ENCODE data around the gene ISG20.

ISG20 gene

DNA sequence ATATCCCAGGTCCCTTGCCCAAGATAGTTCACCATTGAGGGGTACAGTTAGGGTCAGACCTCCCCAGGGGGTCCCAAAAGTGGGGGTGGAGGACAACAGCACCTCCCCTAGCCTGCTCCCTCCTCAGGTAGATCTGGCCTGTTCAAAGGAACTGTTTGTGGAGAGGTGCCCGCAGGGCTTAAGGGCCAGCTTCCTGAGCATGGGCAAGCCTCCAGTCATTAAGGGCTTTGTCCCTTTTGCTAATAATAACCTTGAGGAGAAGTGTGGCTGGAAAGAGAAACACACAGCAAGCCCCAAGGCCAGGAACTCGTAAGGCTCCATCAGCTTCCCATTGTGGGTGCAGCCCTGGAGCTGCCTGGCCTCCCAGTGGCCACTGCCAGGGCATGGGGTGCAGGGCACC lies 47.4 kb downstream of the ISG20 start:
- H3K9me3 ChIP-seq (ENCODE audit: control insufficient read depth in 1 of 2, low read length in 2 of 2), result no peaks in the 10 kb centered on the region
- no peaks in the 10 kb centered on the region for H3K4me1 ChIP-seq (ENCODE audit: control insufficient read depth in 1 of 2, insufficient read depth in 2 of 2, low read length in 2 of 2)
- H3K27ac ChIP-seq (ENCODE audit: low read depth, low read length), result no peak overlapping the region
- no peaks in the 10 kb centered on the region for H3K36me3 ChIP-seq (ENCODE audit: control insufficient read depth in 1 of 2, insufficient read depth in 2 of 2, low read length in 2 of 2)
- peaks cover 3 to 8% of the 10 kb centered on the region in 2 donors for H3K27me3 ChIP-seq (ENCODE audit: control insufficient read depth in 1 of 2, insufficient read depth in 2 of 2, low read length in 2 of 2)
- no peak overlapping the region for H3K4me3 ChIP-seq (ENCODE audit: low read depth in 1 of 2, low read length in 2 of 2)
- no peak overlapping the region for H3K9ac ChIP-seq (ENCODE audit: low read depth in 1 of 2, low read length in 2 of 2)

DNA sequence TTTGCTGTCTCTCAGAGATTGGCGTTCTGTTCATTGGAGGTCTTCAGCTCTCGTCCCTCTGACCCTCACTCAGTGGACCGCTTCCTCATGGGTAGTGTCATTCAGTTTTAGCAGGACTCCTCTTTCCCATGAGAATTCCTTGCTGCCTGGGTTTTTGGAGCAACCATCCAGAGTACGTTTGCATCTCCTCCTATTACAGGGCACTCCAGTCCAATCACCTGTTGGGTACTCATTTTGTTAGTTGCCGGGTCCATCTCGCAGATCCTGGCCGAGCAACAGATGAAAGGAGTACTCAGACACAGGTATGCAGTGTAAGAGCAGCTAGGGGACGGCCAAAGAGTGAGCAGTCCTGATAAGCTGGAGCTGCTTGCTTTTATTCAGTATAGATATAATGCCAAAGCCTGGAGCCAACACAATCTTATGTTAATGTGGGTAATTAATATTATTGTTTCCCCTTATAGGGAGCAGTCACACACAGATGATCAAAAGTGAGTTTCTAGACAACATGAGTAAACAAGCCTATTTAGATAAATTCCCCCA lies 49.6 kb downstream of the ISG20 start:
- peaks cover 3 to 8% of the 10 kb centered on the region in 2 donors for H3K27me3 ChIP-seq (ENCODE audit: control insufficient read depth in 1 of 2, insufficient read depth in 2 of 2, low read length in 2 of 2)
- H3K4me1 ChIP-seq (ENCODE audit: control insufficient read depth in 1 of 2, insufficient read depth in 2 of 2, low read length in 2 of 2), result no peaks in the 10 kb centered on the region
- no peaks in the 10 kb centered on the region for H3K36me3 ChIP-seq (ENCODE audit: control insufficient read depth in 1 of 2, insufficient read depth in 2 of 2, low read length in 2 of 2)
- no peaks in the 10 kb centered on the region for H3K9me3 ChIP-seq (ENCODE audit: control insufficient read depth in 1 of 2, low read length in 2 of 2)
- H3K9ac ChIP-seq (ENCODE audit: low read depth in 1 of 2, low read length in 2 of 2), result no peak overlapping the region
- no peak overlapping the region for H3K4me3 ChIP-seq (ENCODE audit: low read depth in 1 of 2, low read length in 2 of 2)
- no peak overlapping the region for H3K27ac ChIP-seq (ENCODE audit: low read depth, low read length)

DNA sequence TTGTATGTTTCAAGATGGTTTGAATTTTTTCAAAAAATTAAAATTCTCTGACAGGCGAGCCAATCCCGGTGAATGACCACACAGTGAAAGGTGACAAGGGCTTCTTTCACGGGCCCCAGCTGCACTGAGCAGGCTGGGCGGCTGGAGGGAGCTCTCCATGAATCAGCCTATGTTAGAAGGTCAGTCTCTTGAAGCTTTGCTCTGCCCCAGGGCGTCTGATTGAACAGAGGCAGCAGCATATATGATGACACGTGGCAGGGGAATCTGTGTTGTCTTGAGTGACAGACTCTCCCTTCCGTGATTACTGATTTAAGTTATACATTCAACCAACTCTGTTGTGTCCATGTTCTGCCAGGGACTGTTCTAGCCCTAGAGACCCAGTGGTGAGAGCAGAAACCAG lies 51.5 kb downstream of the ISG20 start:
- Histone ChIP-seq H3K4me1 (ENCODE audit: control insufficient read depth in 1 of 2, insufficient read depth in 2 of 2, low read length in 2 of 2) (no peaks in the 10 kb centered on the region), H3K9ac (ENCODE audit: low read depth in 1 of 2, low read length in 2 of 2) (no peak overlapping the region), H3K36me3 (ENCODE audit: control insufficient read depth in 1 of 2, insufficient read depth in 2 of 2, low read length in 2 of 2) (no peaks in the 10 kb centered on the region), H3K9me3 (ENCODE audit: control insufficient read depth in 1 of 2, low read length in 2 of 2) (no peaks in the 10 kb centered on the region), H3K27me3 (ENCODE audit: control insufficient read depth in 1 of 2, insufficient read depth in 2 of 2, low read length in 2 of 2) (peaks cover 3 to 8% of the 10 kb centered on the region in 2 donors), H3K4me3 (ENCODE audit: low read depth in 1 of 2, low read length in 2 of 2) (no peak overlapping the region), H3K27ac (ENCODE audit: low read depth, low read length) (no peak overlapping the region)

DNA sequence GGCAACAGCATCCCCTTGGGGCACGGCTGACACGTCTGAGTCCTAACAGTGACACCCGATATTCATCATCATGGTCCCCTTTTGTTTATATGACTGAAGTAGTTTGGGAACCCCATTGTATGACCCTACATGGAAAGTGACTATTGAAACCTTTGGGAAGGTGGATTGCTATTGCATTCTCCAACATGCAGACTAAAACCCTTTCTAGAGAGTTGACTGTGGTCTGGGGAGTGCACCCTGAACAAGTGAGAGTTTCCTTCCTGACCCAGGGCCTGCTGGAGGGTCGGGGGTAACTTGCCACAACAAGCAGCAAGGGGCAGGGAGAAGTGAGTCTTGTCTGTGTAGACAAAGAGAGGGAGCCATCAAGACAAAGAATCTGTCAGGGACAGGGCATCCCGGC lies 54.4 kb downstream of the ISG20 start:
- Histone ChIP-seq H3K36me3 (ENCODE audit: control insufficient read depth in 1 of 2, insufficient read depth in 2 of 2, low read length in 2 of 2) (no peaks in the 10 kb centered on the region), H3K4me1 (ENCODE audit: control insufficient read depth in 1 of 2, insufficient read depth in 2 of 2, low read length in 2 of 2) (no peaks in the 10 kb centered on the region), H3K9me3 (ENCODE audit: control insufficient read depth in 1 of 2, low read length in 2 of 2) (no peaks in the 10 kb centered on the region), H3K27me3 (ENCODE audit: control insufficient read depth in 1 of 2, insufficient read depth in 2 of 2, low read length in 2 of 2) (peaks cover 3 to 12% of the 10 kb centered on the region in 2 donors), H3K9ac (ENCODE audit: low read depth in 1 of 2, low read length in 2 of 2) (no peak overlapping the region), H3K27ac (ENCODE audit: low read depth, low read length) (no peak overlapping the region), H3K4me3 (ENCODE audit: low read depth in 1 of 2, low read length in 2 of 2) (no peak overlapping the region)

DNA sequence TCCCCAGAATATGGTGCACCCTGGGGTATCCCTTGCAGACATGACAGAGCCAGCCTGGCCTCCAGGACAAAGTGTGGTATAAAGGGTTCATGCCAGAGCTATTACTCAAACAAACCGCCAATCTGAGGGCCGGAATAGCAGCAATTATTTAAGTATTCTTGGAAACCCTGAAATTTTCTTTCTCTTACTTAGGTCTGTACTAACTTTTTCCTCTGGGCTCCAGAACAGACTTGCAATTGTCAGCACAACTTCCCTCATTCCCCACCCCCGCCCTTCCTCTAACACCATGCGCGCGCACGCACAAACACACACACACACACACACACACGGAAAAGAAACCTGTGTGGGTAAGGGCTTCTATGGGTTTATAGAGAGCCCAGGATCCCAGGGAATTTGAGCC lies 56.3 kb downstream of the ISG20 start:
- Histone ChIP-seq H3K4me3 (ENCODE audit: low read depth in 1 of 2, low read length in 2 of 2) (no peak overlapping the region), H3K36me3 (ENCODE audit: control insufficient read depth in 1 of 2, insufficient read depth in 2 of 2, low read length in 2 of 2) (no peaks in the 10 kb centered on the region), H3K9ac (ENCODE audit: low read depth in 1 of 2, low read length in 2 of 2) (no peak overlapping the region), H3K9me3 (ENCODE audit: control insufficient read depth in 1 of 2, low read length in 2 of 2) (no peaks in the 10 kb centered on the region), H3K27ac (ENCODE audit: low read depth, low read length) (no peak overlapping the region), H3K4me1 (ENCODE audit: control insufficient read depth in 1 of 2, insufficient read depth in 2 of 2, low read length in 2 of 2) (no peaks in the 10 kb centered on the region), H3K27me3 (ENCODE audit: control insufficient read depth in 1 of 2, insufficient read depth in 2 of 2, low read length in 2 of 2) (peaks cover 0 to 7% of the 10 kb centered on the region in 2 donors)

DNA sequence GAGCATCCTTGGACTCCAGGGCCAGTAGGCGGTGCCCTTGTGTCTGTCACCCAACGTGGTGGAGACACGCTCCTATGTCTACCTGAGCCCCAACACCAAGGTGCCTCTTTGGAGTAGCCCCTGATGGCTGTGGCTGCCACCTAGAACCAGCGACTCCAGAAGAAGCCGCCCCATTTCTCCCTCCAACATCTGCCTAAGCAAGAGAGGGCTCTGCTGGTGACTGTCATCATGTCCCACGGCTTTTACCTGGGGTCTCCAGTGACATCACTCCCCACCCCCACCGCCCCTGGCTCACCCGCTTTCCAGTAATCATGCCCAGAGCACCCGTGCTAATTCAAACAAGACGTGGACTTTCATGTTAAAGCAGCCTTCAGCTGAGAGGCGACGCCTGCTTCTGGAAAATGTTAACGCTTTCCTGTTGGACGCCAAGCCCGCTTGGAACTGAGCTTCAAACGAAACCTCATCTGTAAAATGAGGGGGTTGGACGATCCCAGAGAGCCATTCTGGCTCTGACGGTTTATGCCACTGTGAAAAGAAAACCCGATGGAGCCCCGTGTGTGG lies 57.0 kb downstream of the ISG20 start:
- no peak overlapping the region for H3K9ac ChIP-seq (ENCODE audit: low read depth in 1 of 2, low read length in 2 of 2)
- no peaks in the 10 kb centered on the region for H3K9me3 ChIP-seq (ENCODE audit: control insufficient read depth in 1 of 2, low read length in 2 of 2)
- no peaks in the 10 kb centered on the region for H3K36me3 ChIP-seq (ENCODE audit: control insufficient read depth in 1 of 2, insufficient read depth in 2 of 2, low read length in 2 of 2)
- H3K4me1 ChIP-seq (ENCODE audit: control insufficient read depth in 1 of 2, insufficient read depth in 2 of 2, low read length in 2 of 2), result no peaks in the 10 kb centered on the region
- H3K27me3 ChIP-seq (ENCODE audit: control insufficient read depth in 1 of 2, insufficient read depth in 2 of 2, low read length in 2 of 2), result peaks cover 0 to 7% of the 10 kb centered on the region in 2 donors
- no peak overlapping the region for H3K27ac ChIP-seq (ENCODE audit: low read depth, low read length)
- no peak overlapping the region for H3K4me3 ChIP-seq (ENCODE audit: low read depth in 1 of 2, low read length in 2 of 2)

DNA sequence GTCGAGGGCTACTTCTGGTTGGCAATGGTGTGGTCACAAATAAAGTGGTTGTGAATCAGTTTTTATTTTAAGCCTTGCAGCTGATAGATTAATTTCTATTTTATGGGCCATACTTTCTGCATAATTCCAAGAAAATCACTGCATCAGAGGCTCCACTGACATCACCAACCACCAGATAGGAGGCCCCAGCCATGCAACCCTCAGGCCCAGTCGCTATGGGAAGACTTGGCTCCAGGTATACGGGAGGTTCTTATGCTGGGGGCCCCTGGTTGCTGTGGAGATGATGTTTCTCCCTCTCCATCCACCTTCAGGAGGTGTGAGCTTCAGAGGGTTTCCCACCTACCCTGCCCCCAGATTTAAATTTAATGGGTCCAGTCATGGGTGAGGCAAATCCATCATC lies 57.4 kb downstream of the ISG20 start:
- no peaks in the 10 kb centered on the region for H3K36me3 ChIP-seq (ENCODE audit: control insufficient read depth in 1 of 2, insufficient read depth in 2 of 2, low read length in 2 of 2)
- no peaks in the 10 kb centered on the region for H3K9me3 ChIP-seq (ENCODE audit: control insufficient read depth in 1 of 2, low read length in 2 of 2)
- H3K27me3 ChIP-seq (ENCODE audit: control insufficient read depth in 1 of 2, insufficient read depth in 2 of 2, low read length in 2 of 2), result peaks cover 0 to 7% of the 10 kb centered on the region in 2 donors
- H3K9ac ChIP-seq (ENCODE audit: low read depth in 1 of 2, low read length in 2 of 2), result no peak overlapping the region
- no peaks in the 10 kb centered on the region for H3K4me1 ChIP-seq (ENCODE audit: control insufficient read depth in 1 of 2, insufficient read depth in 2 of 2, low read length in 2 of 2)
- H3K27ac ChIP-seq (ENCODE audit: low read depth, low read length), result no peak overlapping the region
- H3K4me3 ChIP-seq (ENCODE audit: low read depth in 1 of 2, low read length in 2 of 2), result no peak overlapping the region

DNA sequence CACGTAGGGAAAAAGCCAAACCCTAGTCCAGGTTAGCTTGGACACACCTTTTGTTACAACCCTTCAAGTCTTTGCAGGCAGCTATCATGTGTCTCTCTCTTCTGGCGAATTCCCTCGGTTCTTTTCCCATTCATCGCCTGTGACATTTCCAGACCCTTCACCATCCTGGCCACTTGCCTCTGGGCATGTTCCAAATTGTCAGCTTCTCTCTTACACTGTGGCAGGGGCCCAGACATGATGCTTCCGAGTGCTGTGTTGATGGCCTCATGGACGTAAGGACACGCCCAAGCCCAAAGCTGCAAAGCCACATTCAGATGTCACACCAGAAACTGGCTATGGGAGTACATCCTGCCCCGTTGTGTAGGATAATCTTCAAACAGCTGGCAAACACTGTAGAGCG lies 58.5 kb downstream of the ISG20 start:
- Histone ChIP-seq H3K27me3 (ENCODE audit: control insufficient read depth in 1 of 2, insufficient read depth in 2 of 2, low read length in 2 of 2) (peaks cover 0 to 7% of the 10 kb centered on the region in 2 donors), H3K4me1 (ENCODE audit: control insufficient read depth in 1 of 2, insufficient read depth in 2 of 2, low read length in 2 of 2) (no peaks in the 10 kb centered on the region), H3K9ac (ENCODE audit: low read depth in 1 of 2, low read length in 2 of 2) (no peak overlapping the region), H3K27ac (ENCODE audit: low read depth, low read length) (no peak overlapping the region), H3K4me3 (ENCODE audit: low read depth in 1 of 2, low read length in 2 of 2) (no peak overlapping the region), H3K36me3 (ENCODE audit: control insufficient read depth in 1 of 2, insufficient read depth in 2 of 2, low read length in 2 of 2) (no peaks in the 10 kb centered on the region), H3K9me3 (ENCODE audit: control insufficient read depth in 1 of 2, low read length in 2 of 2) (no peaks in the 10 kb centered on the region)

GRCh38 chr15:88699861-88700260 lies 61.0 kb downstream of the ISG20 start:
- no peak overlapping the region for H3K9ac ChIP-seq (ENCODE audit: low read depth in 1 of 2, low read length in 2 of 2)

GRCh38 chr15:88700716-88701115 lies 61.9 kb downstream of the ISG20 start:
- Histone ChIP-seq H3K27me3 (ENCODE audit: control insufficient read depth in 1 of 2, insufficient read depth in 2 of 2, low read length in 2 of 2) (peaks cover 7 to 21% of the 10 kb centered on the region in 2 donors), H3K9me3 (ENCODE audit: control insufficient read depth in 1 of 2, low read length in 2 of 2) (no peaks in the 10 kb centered on the region), H3K27ac (ENCODE audit: low read depth, low read length) (no peak overlapping the region), H3K4me3 (ENCODE audit: low read depth in 1 of 2, low read length in 2 of 2) (no peak overlapping the region), H3K9ac (ENCODE audit: low read depth in 1 of 2, low read length in 2 of 2) (no peak overlapping the region), H3K36me3 (ENCODE audit: control insufficient read depth in 1 of 2, insufficient read depth in 2 of 2, low read length in 2 of 2) (no peaks in the 10 kb centered on the region), H3K4me1 (ENCODE audit: control insufficient read depth in 1 of 2, insufficient read depth in 2 of 2, low read length in 2 of 2) (peaks cover 2 to 4% of the 10 kb centered on the region in 2 donors)

More at GRCh38 chr15:88699861-88700260, 61.0 kb downstream of the ISG20 start:
- H3K36me3 ChIP-seq (ENCODE audit: control insufficient read depth in 1 of 2, insufficient read depth in 2 of 2, low read length in 2 of 2), result no peaks in the 10 kb centered on the region
- H3K4me1 ChIP-seq (ENCODE audit: control insufficient read depth in 1 of 2, insufficient read depth in 2 of 2, low read length in 2 of 2), result no peaks in the 10 kb centered on the region
- no peak overlapping the region for H3K4me3 ChIP-seq (ENCODE audit: low read depth in 1 of 2, low read length in 2 of 2)
- H3K27ac ChIP-seq (ENCODE audit: low read depth, low read length), result no peak overlapping the region
- peaks cover 4 to 15% of the 10 kb centered on the region in 2 donors for H3K27me3 ChIP-seq (ENCODE audit: control insufficient read depth in 1 of 2, insufficient read depth in 2 of 2, low read length in 2 of 2)
- H3K9me3 ChIP-seq (ENCODE audit: control insufficient read depth in 1 of 2, low read length in 2 of 2), result no peaks in the 10 kb centered on the region
